H9 (cell line): ENCODE results near the gene MTMR4. TPM values are rescaled to one million over a fixed set of nuclear protein-coding genes. Genes with fewer than 3 reads are reported as not detected.

Source experiments
- DNase-seq: peaks from one replicate; pipeline ENCODE4 v3.0.0-alpha.2; 2017
- H2AFZ ChIP-seq: one replicate; pipeline ENCODE4 v1.6.1; 2013; ENCODE audit warnings: mild to moderate bottlenecking, low read length, control low read depth, moderate library complexity
- H2AK5ac ChIP-seq: 2 replicates; pipeline ENCODE4 v1.6.1; 2013; ENCODE audit warnings: low read length, control low read depth, mixed read lengths; ENCODE audit not compliant: insufficient read length
- H2BK120ac ChIP-seq: one replicate; pipeline ENCODE4 v1.6.1; 2013; ENCODE audit warnings: low read depth, mild to moderate bottlenecking, low read length, control low read depth, inconsistent platforms; ENCODE audit not compliant: poor library complexity, severe bottlenecking
- H2BK12ac ChIP-seq: 2 replicates; pipeline ENCODE4 v1.6.1; 2013; ENCODE audit warnings: low read length, control low read depth, mixed read lengths, low read depth; ENCODE audit not compliant: insufficient read length
- H2BK15ac ChIP-seq: 2 replicates; pipeline ENCODE4 v1.6.1; 2013; ENCODE audit warnings: low read depth, low read length, control low read depth
- H2BK20ac ChIP-seq: one replicate; pipeline ENCODE4 v1.6.1; 2013; ENCODE audit warnings: low read depth, mild to moderate bottlenecking, low read length, control low read depth, inconsistent platforms; ENCODE audit not compliant: poor library complexity, severe bottlenecking
- H2BK5ac ChIP-seq: 2 replicates; pipeline ENCODE4 v1.6.1; 2013; ENCODE audit warnings: low read length, control low read depth, mixed read lengths; ENCODE audit not compliant: insufficient read length
- H3K14ac ChIP-seq: 2 replicates; pipeline ENCODE4 v1.6.1; 2013; ENCODE audit warnings: low read length, control low read depth; ENCODE audit not compliant: insufficient read depth
- H3K18ac ChIP-seq: 2 replicates; pipeline ENCODE4 v1.6.1; 2013; ENCODE audit warnings: low read depth, mild to moderate bottlenecking, mixed read lengths, low read length, control low read depth; ENCODE audit not compliant: insufficient read length
- H3K23ac ChIP-seq: 2 replicates; pipeline ENCODE4 v1.6.1; 2013; ENCODE audit warnings: low read length, control low read depth, mixed read lengths, low read depth; ENCODE audit not compliant: insufficient read length
- H3K23me2 ChIP-seq: 2 replicates; pipeline ENCODE4 v1.6.1; 2013; ENCODE audit warnings: low read depth, mild to moderate bottlenecking, mixed read lengths, low read length, control low read depth; ENCODE audit not compliant: insufficient read length, poor library complexity, severe bottlenecking
- H3K27ac ChIP-seq: 2 replicates; pipeline ENCODE4 v1.5.1; 2013; ENCODE audit warnings: low read length, control low read depth, mixed read lengths, low read depth; ENCODE audit not compliant: insufficient read length
- H3K27me3 ChIP-seq: 2 replicates; pipeline ENCODE4 v1.6.1; 2013; ENCODE audit warnings: low read length, control low read depth, inconsistent platforms; ENCODE audit not compliant: insufficient read depth
- H3K4ac ChIP-seq: 2 replicates; pipeline ENCODE4 v1.6.1; 2013; ENCODE audit warnings: low read depth, mild to moderate bottlenecking, control low read depth, inconsistent platforms, low read length, moderate library complexity
- H3K4me1 ChIP-seq: 2 replicates; pipeline ENCODE4 v1.6.1; 2013; ENCODE audit warnings: low read length, control low read depth, inconsistent platforms; ENCODE audit not compliant: insufficient read depth
- H3K4me2 ChIP-seq: 2 replicates; pipeline ENCODE4 v1.6.1; 2013; ENCODE audit warnings: low read length, control low read depth, mixed read lengths; ENCODE audit not compliant: insufficient read length, insufficient read depth
- H3K56ac ChIP-seq: 2 replicates; pipeline ENCODE4 v1.6.1; 2013; ENCODE audit warnings: low read depth, mild to moderate bottlenecking, mixed read lengths, low read length, control low read depth; ENCODE audit not compliant: insufficient read length
- H3K79me1 ChIP-seq: 2 replicates; pipeline ENCODE4 v1.6.1; 2013; ENCODE audit warnings: low read depth, mild to moderate bottlenecking, moderate library complexity, low read length, control low read depth, inconsistent platforms; ENCODE audit not compliant: insufficient read depth, poor library complexity, severe bottlenecking
- H3K79me2 ChIP-seq: 2 replicates; pipeline ENCODE4 v1.6.1; 2013; ENCODE audit warnings: low read length, control low read depth, inconsistent platforms; ENCODE audit not compliant: insufficient read depth
- H3K9ac ChIP-seq: 2 replicates; pipeline ENCODE4 v1.6.1; 2013; ENCODE audit warnings: low read length, control low read depth, mixed read lengths; ENCODE audit not compliant: insufficient read length; ENCODE audit errors: extremely low read depth
- H3K9me3 ChIP-seq: one replicate; pipeline ENCODE4 v1.6.1; 2013; ENCODE audit warnings: low read depth, low read length, inconsistent platforms; ENCODE audit not compliant: control insufficient read depth
- H3T11ph ChIP-seq: one replicate; pipeline ENCODE4 v1.6.1; 2013; ENCODE audit warnings: mild to moderate bottlenecking, low read length, control low read depth, inconsistent platforms
- H4K20me1 ChIP-seq: one replicate; pipeline ENCODE4 v1.6.1; 2013; ENCODE audit not compliant: control insufficient read depth, insufficient read length, insufficient read depth
- H4K5ac ChIP-seq: 2 replicates; pipeline ENCODE4 v1.6.1; 2013; ENCODE audit warnings: low read depth, mild to moderate bottlenecking, mixed read lengths, low read length, control low read depth; ENCODE audit not compliant: insufficient read length
- H4K8ac ChIP-seq: replicated peaks from 2 replicates; pipeline ENCODE4 v1.6.1; 2013; ENCODE audit warnings: low read length, control low read depth, mixed read lengths, low read depth; ENCODE audit not compliant: insufficient read length
- H4K91ac ChIP-seq: 2 replicates; pipeline ENCODE4 v1.6.1; 2013; ENCODE audit warnings: low read depth, mild to moderate bottlenecking, moderate library complexity, mixed read lengths, low read length, control low read depth; ENCODE audit not compliant: insufficient read length
- H3K27ac Mint-ChIP-seq, 3 experiments: 2 replicates in 2 of 3; 3 replicates in 1 of 3; pipeline ENCODE4 v1.8.0; 2020 to 2021; ENCODE audit warnings: mixed read lengths in 3 of 3, mild to moderate bottlenecking in 1 of 3, moderate library complexity in 1 of 3
- H3K27me3 Mint-ChIP-seq: 2 replicates; pipeline ENCODE4 v1.8.0; 2021; ENCODE audit warnings: low read depth, mild to moderate bottlenecking, moderate library complexity, mixed read lengths
- H3K36me3 Mint-ChIP-seq, 3 experiments: 2 replicates in 2 of 3; 3 replicates in 1 of 3; pipeline ENCODE4 v1.8.0; 2020 to 2021; ENCODE audit warnings: low read depth in 3 of 3, mixed read lengths in 3 of 3; ENCODE audit not compliant: insufficient read depth in 1 of 3
- H3K4me1 Mint-ChIP-seq, 2 experiments: 2 replicates each; pipeline ENCODE4 v1.8.0; 2020; ENCODE audit warnings: mixed read lengths in 2 of 2
- H3K4me3 Mint-ChIP-seq, 2 experiments: 2 replicates in 1 of 2; 3 replicates in 1 of 2; pipeline ENCODE4 v1.8.0; 2020 to 2021; ENCODE audit warnings: mild to moderate bottlenecking in 2 of 2, mixed read lengths in 2 of 2, moderate library complexity in 1 of 2
- H3K9me3 Mint-ChIP-seq, 2 experiments: 2 replicates in 1 of 2; 3 replicates in 1 of 2; pipeline ENCODE4 v1.8.0; 2020; ENCODE audit warnings: mild to moderate bottlenecking in 2 of 2, mixed read lengths in 2 of 2, moderate library complexity in 1 of 2
- CTCF ChIP-seq: fragments of 200-600 bp; sonication (generic); conservative IDR thresholded peaks from 3 replicates; pipeline ENCODE4 v1.8.0; 2021; ENCODE audit warnings: antibody characterized with exemption, mild to moderate bottlenecking
- WGBS: extraction: QIAGEN DNeasy Blood & Tissue Kit; methylation state at CpG from one replicate; pipeline ENCODE4 v1.1.7; 2013; ENCODE audit warnings: missing lambda C conversion rate, low lambda C conversion rate, mixed read lengths; ENCODE audit not compliant: insufficient read length; ENCODE audit errors: extremely low coverage; 5-methylcytosine and 5-hydroxymethylcytosine counted together
- total RNA-seq: library from RNA; stranded (reverse); gene quantifications from 2 replicates; pipeline ENCODE4 v1.2.1, GENCODE V29; 2021

Gene MTMR4
- total RNA-seq, 1 experiment from 2014 or later: 31.2 TPM

GRCh38 chr17:58530655-58531054 is 16.2 kb upstream of the MTMR4 start:
- no peak for TF ChIP-seq CTCF
- H3K27me3 Mint-ChIP-seq: peaks cover 52% of the 10 kb centered on the region
- no peaks in the 10 kb centered on the region for H3K9me3 ChIP-seq
- no peaks in the 10 kb centered on the region for H4K20me1 ChIP-seq
- H3K4me3 Mint-ChIP-seq: peak overlapping the region; percentile 67 to 83
- H3K79me1 ChIP-seq: no peaks in the 10 kb centered on the region
- H3K4ac ChIP-seq: no peak overlapping the region
- H3K4me1 ChIP-seq: 0 out of 2 replicates have a peak, but pooled peaks cover 2% of the 10 kb centered on the region
- H4K91ac ChIP-seq: no peak overlapping the region
- no peak overlapping the region for H2BK5ac ChIP-seq
- no peak overlapping the region for H2BK120ac ChIP-seq
- no peaks in the 10 kb centered on the region for H3K9me3 Mint-ChIP-seq
- no peaks in the 10 kb centered on the region for H3K27me3 ChIP-seq
- H3K27ac Mint-ChIP-seq: no peak overlapping the region
- no peak overlapping the region for H3K23ac ChIP-seq
- no peak overlapping the region for H2AK5ac ChIP-seq
- no peak overlapping the region for H3T11ph ChIP-seq
- H3K9ac ChIP-seq: no peak overlapping the region
- H4K5ac ChIP-seq: no peak overlapping the region
- no peaks in the 10 kb centered on the region for H3K79me2 ChIP-seq
- no peak overlapping the region for H3K56ac ChIP-seq
- H2BK20ac ChIP-seq: no peak overlapping the region
- no peak overlapping the region for H3K27ac ChIP-seq
- peak overlapping the region; percentile 88 for H3K4me2 ChIP-seq
- no peak overlapping the region for H2AFZ ChIP-seq
- WGBS: no CpG with 5 or more reads among the region's 2 CpGs
- no peak overlapping the region for H2BK12ac ChIP-seq
- H3K4me1 Mint-ChIP-seq: peaks cover 29 to 58% of the 10 kb centered on the region in 2 experiments
- H2BK15ac ChIP-seq: no peak overlapping the region
- H4K8ac ChIP-seq: no peak overlapping the region
- H3K23me2 ChIP-seq: peaks cover 5% of the 10 kb centered on the region
- H3K14ac ChIP-seq: no peak overlapping the region
- H3K36me3 Mint-ChIP-seq: no peaks in the 10 kb centered on the region
- no peak for DNase-seq
- no peak overlapping the region for H3K18ac ChIP-seq
